Subcutaneous abdominal adipose tissue (tissue), 5 donors: ENCODE data around the gene RADIL.

Source experiments
- H3K27ac ChIP-seq: one replicate; pipeline ENCODE4 v1.7.0; 2013; ENCODE audit warnings: low read depth, mild to moderate bottlenecking, inconsistent platforms, low read length, moderate library complexity
- H3K27me3 ChIP-seq, 5 donors: one replicate each; pipeline ENCODE4 v1.7.0; 2013; ENCODE audit warnings: low read length in 5 of 5, inconsistent platforms in 1 of 5; ENCODE audit not compliant: control insufficient read depth in 5 of 5, insufficient read depth in 4 of 5
- H3K36me3 ChIP-seq, 5 donors: one replicate each; pipeline ENCODE4 v1.7.0; 2013; ENCODE audit warnings: low read length in 5 of 5; ENCODE audit not compliant: control insufficient read depth in 5 of 5, insufficient read depth in 5 of 5
- H3K4me1 ChIP-seq, 5 donors: one replicate each; pipeline ENCODE4 v1.7.0; 2013; ENCODE audit warnings: low read length in 5 of 5, mild to moderate bottlenecking in 3 of 5, moderate library complexity in 1 of 5; ENCODE audit not compliant: control insufficient read depth in 5 of 5, insufficient read depth in 5 of 5
- H3K4me3 ChIP-seq, 5 donors: one replicate each; pipeline ENCODE4 v1.7.0; 2013; ENCODE audit warnings: low read length in 5 of 5, low read depth in 1 of 5
- H3K9ac ChIP-seq, 5 donors: one replicate each; pipeline ENCODE4 v1.7.0; 2013; ENCODE audit warnings: low read length in 5 of 5, mild to moderate bottlenecking in 4 of 5, moderate library complexity in 3 of 5
- H3K9me3 ChIP-seq, 5 donors: one replicate each; pipeline ENCODE4 v1.7.0; 2013; ENCODE audit warnings: low read length in 5 of 5; ENCODE audit not compliant: control insufficient read depth in 5 of 5
- donor health status: healthy.
- donor health status: healthy.
- donor health status: healthy.
- donor health status: healthy.
- donor health status: healthy.

Gene RADIL

GRCh38 chr7:4814433-4814832, 69.1 kb downstream of the RADIL start:
- Histone ChIP-seq H3K9me3 (peaks cover 0 to 4% (median 0%) of the 10 kb centered on the region in 5 donors), H3K4me3 (no peak overlapping the region), H3K36me3 (peaks cover 0 to 8% (median 0%) of the 10 kb centered on the region in 5 donors), H3K27me3 (peaks cover 0 to 3% (median 0%) of the 10 kb centered on the region in 5 donors), H3K27ac (no peak overlapping the region), H3K9ac (no peak overlapping the region), H3K4me1 (peaks cover 0 to 4% (median 2%) of the 10 kb centered on the region in 5 donors)

- peaks cover 0 to 4% (median 0%) of the 10 kb centered on the region in 5 donors for H3K4me1 ChIP-seq
- H3K4me3 ChIP-seq: no peak overlapping the region
- no peak overlapping the region for H3K9ac ChIP-seq
- H3K27ac ChIP-seq: no peak overlapping the region
- H3K27me3 ChIP-seq: peaks cover 0 to 2% (median 0%) of the 10 kb centered on the region in 5 donors
- peaks cover 0 to 5% (median 0%) of the 10 kb centered on the region in 5 donors for H3K36me3 ChIP-seq
- peaks cover 0 to 4% (median 0%) of the 10 kb centered on the region in 5 donors for H3K9me3 ChIP-seq
Observed at GRCh38 chr7:4809666-4810065, 73.8 kb downstream of the RADIL start.

- Histone ChIP-seq H3K9ac (peak overlapping the region in 1 of 5 donors; percentile 11), H3K27ac (no peak overlapping the region), H3K9me3 (peaks cover 0 to 4% (median 0%) of the 10 kb centered on the region in 5 donors), H3K36me3 (peaks cover 0 to 5% (median 0%) of the 10 kb centered on the region in 5 donors), H3K27me3 (peaks cover 0 to 2% (median 0%) of the 10 kb centered on the region in 5 donors), H3K4me1 (peaks cover 0 to 4% (median 0%) of the 10 kb centered on the region in 5 donors), H3K4me3 (peak overlapping the region in 2 of 5 donors; percentile 26 to 50)
Observed at GRCh38 chr7:4809091-4809591, 74.4 kb downstream of the RADIL start.

- Histone ChIP-seq H3K9me3 (peaks cover 0 to 4% (median 0%) of the 10 kb centered on the region in 5 donors), H3K9ac (no peak overlapping the region), H3K4me3 (no peak overlapping the region), H3K27ac (no peak overlapping the region), H3K36me3 (peaks cover 0 to 5% (median 0%) of the 10 kb centered on the region in 5 donors), H3K27me3 (peaks cover 0 to 2% (median 0%) of the 10 kb centered on the region in 5 donors), H3K4me1 (peaks cover 0 to 4% (median 0%) of the 10 kb centered on the region in 5 donors)
Observed at GRCh38 chr7:4808565-4808964, 75.0 kb downstream of the RADIL start.

GRCh38 chr7:4808026-4808425, 75.5 kb downstream of the RADIL start:
- Histone ChIP-seq H3K9ac (no peak overlapping the region), H3K4me1 (peaks cover 0 to 4% (median 0%) of the 10 kb centered on the region in 5 donors), H3K36me3 (peaks cover 0 to 5% (median 0%) of the 10 kb centered on the region in 5 donors), H3K9me3 (peaks cover 0 to 3% (median 0%) of the 10 kb centered on the region in 5 donors), H3K4me3 (no peak overlapping the region), H3K27ac (no peak overlapping the region), H3K27me3 (peaks cover 0 to 2% (median 0%) of the 10 kb centered on the region in 5 donors)

- Histone ChIP-seq H3K9me3 (peaks cover 0 to under 1% (median 0%) of the 10 kb centered on the region in 5 donors), H3K4me1 (peaks cover 0 to 4% (median 0%) of the 10 kb centered on the region in 5 donors), H3K27ac (no peak overlapping the region), H3K27me3 (peaks cover 0 to 2% (median 0%) of the 10 kb centered on the region in 5 donors), H3K36me3 (peaks cover 0 to 5% (median 0%) of the 10 kb centered on the region in 5 donors), H3K9ac (no peak overlapping the region), H3K4me3 (no peak overlapping the region)
Observed at GRCh38 chr7:4807598-4808016, 75.9 kb downstream of the RADIL start.

GRCh38 chr7:4806983-4807597, 76.4 kb downstream of the RADIL start:
- Histone ChIP-seq H3K9me3 (no peaks in the 10 kb centered on the region), H3K4me1 (peaks cover 0 to 4% (median 0%) of the 10 kb centered on the region in 5 donors), H3K9ac (no peak overlapping the region), H3K36me3 (peaks cover 0 to 5% (median 0%) of the 10 kb centered on the region in 5 donors), H3K27ac (no peak overlapping the region), H3K4me3 (no peak overlapping the region), H3K27me3 (peaks cover 0 to 2% (median 0%) of the 10 kb centered on the region in 5 donors)

GRCh38 chr7:4805984-4806300, 77.6 kb downstream of the RADIL start:
- Histone ChIP-seq H3K9me3 (no peaks in the 10 kb centered on the region), H3K4me3 (no peak overlapping the region), H3K27me3 (peaks cover 0 to 2% (median 0%) of the 10 kb centered on the region in 5 donors), H3K36me3 (peaks cover 0 to 5% (median 0%) of the 10 kb centered on the region in 5 donors), H3K4me1 (peaks cover 0 to 4% (median 0%) of the 10 kb centered on the region in 5 donors), H3K27ac (no peak overlapping the region), H3K9ac (no peak overlapping the region)

GRCh38 chr7:4805110-4805983, 78.2 kb downstream of the RADIL start:
- H3K4me3 ChIP-seq: no peak overlapping the region
- H3K27ac ChIP-seq: no peak overlapping the region
- H3K4me1 ChIP-seq: peaks cover 0 to 4% (median 0%) of the 10 kb centered on the region in 5 donors
- peaks cover 0 to 2% (median 0%) of the 10 kb centered on the region in 5 donors for H3K36me3 ChIP-seq
- peaks cover 0 to 2% (median 0%) of the 10 kb centered on the region in 5 donors for H3K27me3 ChIP-seq
- H3K9ac ChIP-seq: no peak overlapping the region
- H3K9me3 ChIP-seq: no peaks in the 10 kb centered on the region
